ENCODE measurements around the gene VSTM2B.

Gene VSTM2B

DNA sequence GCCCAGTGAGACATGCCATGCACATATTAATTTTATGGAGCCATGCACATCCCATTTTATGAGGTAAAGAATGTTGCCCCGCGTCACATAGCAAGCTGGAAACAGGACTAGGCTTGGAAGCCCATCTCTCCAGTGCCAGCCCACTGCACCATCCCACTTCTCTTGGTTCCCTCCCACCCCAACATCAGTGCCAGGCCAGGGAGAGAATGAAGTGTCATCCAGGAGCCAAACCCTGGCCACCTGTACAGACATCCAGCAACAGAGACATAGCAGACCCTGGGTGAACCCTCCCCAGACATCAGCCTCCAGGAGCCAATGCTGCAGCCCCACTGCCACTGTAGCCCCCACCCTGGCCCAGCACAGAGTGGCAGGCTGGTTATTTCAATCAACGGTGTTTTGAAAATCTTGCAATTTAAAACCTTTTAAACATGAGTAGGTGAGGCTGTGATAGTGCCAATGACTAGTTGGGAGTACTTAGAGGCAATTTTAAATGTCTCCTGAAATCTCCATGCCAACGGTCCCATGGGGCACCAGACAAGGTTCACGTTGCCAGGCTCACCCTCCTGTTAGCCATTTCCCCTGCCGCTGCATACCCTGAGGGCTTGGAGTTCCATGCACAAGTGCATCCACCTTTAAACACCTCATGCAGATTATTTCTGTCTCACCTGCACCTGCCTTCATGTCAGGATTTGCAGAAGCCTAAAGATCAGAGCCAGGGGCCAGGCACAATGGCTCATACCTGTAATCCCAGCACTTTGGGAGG is 34.7 kb downstream of the VSTM2B start:
- Histone ChIP-seq H3K4me1 (no peaks in the 10 kb centered on the region), H3K9me3 (replicated peaks in 1 of 11) (peaks cover 24 to 49% (median 36%) of the 10 kb centered on the region in 11 experiments), H4K20me1 (no peaks in the 10 kb centered on the region; a peak in 3 of 22 replicates), H3K36me3 (no peaks in the 10 kb centered on the region), H3K4me3 (no peak overlapping the region), H3K27ac (no peak overlapping the region), H3K27me3 (no peaks in the 10 kb centered on the region; a peak in 1 of 22 replicates), H3K9ac (no peak overlapping the region), H3K4me2 (no peak overlapping the region)
- no peak for TF ChIP-seq Cebpa-rat (IDR thresholded peaks at IDR 0.05)

DNA sequence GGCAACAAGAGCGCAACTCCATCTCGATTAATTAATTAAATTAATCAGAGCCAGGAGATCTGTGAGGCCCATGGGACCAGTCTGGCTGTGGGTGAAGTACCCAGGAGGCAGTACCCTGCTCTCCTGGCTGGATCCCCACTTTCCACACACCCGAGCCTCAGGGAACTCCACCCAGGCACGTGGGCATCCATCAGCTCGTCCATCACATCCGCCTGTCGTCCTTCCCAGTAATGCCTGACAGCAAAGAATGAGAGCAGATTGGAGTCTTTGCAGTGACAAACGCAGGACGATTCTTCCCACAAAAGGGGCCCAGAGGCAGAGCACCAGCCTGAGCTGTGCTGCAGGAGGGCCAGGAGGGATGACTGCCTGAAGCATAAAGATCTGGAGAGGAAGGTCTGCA is 35.8 kb downstream of the VSTM2B start:
- H3K4me3 ChIP-seq, result no peak overlapping the region
- H4K20me1 ChIP-seq, result no peaks in the 10 kb centered on the region; a peak in 3 of 22 replicates
- no peak overlapping the region for H3K27ac ChIP-seq
- H3K27me3 ChIP-seq, result no peaks in the 10 kb centered on the region; a peak in 1 of 22 replicates
- H3K9me3 ChIP-seq (replicated peaks in 1 of 11), result peaks cover 24 to 38% (median 34%) of the 10 kb centered on the region in 11 experiments
- H3K36me3 ChIP-seq, result no peaks in the 10 kb centered on the region
- H3K4me1 ChIP-seq, result no peaks in the 10 kb centered on the region
- H3K9ac ChIP-seq, result no peak overlapping the region
- no peak overlapping the region for H3K4me2 ChIP-seq
- TF ChIP-seq Cebpa-rat (IDR thresholded peaks at IDR 0.05), result no peak

DNA sequence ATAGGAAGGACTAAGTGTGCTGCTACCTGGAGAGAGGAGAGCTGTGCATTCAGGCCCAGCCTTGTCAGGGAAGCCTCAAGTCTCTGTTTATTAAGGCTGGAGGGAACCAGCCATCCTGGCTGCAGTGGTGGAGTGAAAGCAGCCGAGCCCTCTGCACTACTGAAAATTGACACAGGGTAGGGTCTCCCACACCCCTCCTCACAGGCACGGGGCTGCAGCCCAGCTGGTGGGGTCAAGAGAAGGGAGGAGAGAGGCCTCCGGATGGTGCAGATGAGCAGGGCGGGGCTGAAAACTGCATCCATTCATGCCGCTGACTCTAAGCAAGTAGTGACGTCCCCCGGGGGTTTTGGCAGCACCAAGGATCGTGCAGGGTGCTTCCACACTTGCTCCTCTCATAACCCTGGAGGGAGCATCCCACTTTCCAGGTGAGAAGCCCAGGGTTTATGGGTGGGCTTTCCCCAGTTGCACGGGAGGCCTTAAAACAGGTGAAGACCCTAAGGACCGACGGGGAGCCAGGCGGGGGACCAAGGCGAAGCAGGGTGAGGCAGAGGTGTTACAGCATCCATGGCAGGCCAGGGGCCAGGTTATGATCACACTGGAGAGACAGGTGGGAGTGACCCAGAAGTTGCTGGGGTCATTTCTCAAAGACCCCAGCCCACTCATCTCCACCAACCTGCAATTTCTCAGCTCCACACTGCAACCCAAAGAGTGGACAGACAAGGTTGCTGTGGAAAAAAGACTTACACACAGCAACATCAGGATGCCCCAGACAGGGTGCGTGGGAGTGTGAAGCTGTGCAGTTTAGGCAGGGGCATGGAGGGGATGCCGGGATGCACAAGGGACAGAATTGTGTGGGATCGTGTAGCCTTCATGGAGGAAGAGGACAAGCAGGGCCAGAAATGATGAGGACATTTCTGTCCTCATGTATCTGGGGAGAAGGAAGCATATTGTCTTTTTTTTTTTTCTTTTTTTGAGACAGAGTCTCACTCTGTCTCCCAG is 36.8 kb downstream of the VSTM2B start:
- Histone ChIP-seq H3K36me3 (no peaks in the 10 kb centered on the region), H4K20me1 (no peaks in the 10 kb centered on the region; a peak in 3 of 22 replicates), H3K9ac (no peak overlapping the region), H3K4me1 (no peaks in the 10 kb centered on the region), H3K4me3 (no peak overlapping the region), H3K9me3 (replicated peaks in 1 of 11) (peaks cover 24 to 31% (median 27%) of the 10 kb centered on the region in 11 experiments), H3K27me3 (no peaks in the 10 kb centered on the region; a peak in 1 of 22 replicates), H3K4me2 (no peak overlapping the region), H3K27ac (no peak overlapping the region)
- no peak for TF ChIP-seq Cebpa-rat (IDR thresholded peaks at IDR 0.05)

DNA sequence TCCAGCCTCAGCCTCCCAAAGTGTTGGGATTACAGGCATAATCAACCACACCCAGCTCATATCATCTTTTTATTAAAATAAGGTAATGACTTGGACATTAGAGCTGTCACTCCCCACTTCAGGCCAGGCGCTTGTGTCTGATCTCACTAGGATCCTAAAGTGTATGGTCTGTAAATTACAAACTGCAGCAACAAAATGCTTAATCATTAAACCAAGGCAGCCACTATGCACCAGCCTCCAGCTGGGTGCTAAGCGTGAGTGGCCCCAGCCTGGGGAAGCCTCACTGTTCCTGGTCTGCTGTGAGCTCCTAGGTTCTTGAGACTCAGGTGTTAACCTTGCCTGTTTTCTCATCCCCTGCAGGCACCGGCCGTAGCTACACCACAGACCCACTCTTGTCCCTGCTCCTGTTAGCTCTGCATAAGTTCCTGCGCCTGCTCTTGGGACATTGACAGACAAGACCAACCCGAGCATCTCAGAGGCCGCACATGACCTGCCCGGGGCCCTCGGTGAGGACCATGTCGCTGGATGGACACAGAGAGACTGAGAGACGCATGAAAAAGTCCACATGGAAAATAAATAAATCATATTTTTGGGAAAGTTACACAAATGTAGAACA is 37.8 kb downstream of the VSTM2B start:
- no peak overlapping the region for H3K9ac ChIP-seq
- no peak for TF ChIP-seq Cebpa-rat (IDR thresholded peaks at IDR 0.05)
- no peak overlapping the region for H3K4me3 ChIP-seq
- no peaks in the 10 kb centered on the region for H3K4me1 ChIP-seq
- no peaks in the 10 kb centered on the region; a peak in 1 of 22 replicates for H3K27me3 ChIP-seq
- no peak overlapping the region for H3K4me2 ChIP-seq
- H3K36me3 ChIP-seq, result no peaks in the 10 kb centered on the region
- H4K20me1 ChIP-seq, result no peaks in the 10 kb centered on the region; a peak in 3 of 22 replicates
- H3K9me3 ChIP-seq (replicated peaks in 1 of 11), result peaks cover 15 to 21% (median 17%) of the 10 kb centered on the region in 11 experiments
- no peak overlapping the region for H3K27ac ChIP-seq

DNA sequence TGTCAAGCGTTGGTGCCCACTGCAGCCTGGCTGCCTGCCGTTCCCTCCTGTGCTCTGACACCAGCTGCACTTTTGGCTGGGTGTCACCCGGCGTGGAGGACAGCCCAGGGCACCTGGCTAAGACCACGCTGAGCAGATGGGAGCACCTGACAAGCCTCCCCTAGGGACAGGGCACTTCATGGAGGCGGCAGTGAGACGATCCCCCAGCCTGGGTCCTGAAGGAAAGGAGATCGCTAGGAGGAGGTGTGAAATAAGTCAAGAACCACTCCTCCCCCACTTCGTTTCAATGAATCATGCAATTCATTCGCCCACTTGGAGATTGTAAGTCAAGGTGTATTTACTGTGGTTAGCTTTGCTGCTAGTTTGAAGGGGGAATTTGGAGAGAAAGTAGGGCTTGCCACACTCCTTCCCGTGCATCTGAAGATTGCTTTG is 38.8 kb downstream of the VSTM2B start:
- H3K4me3 ChIP-seq, result no peak overlapping the region
- no peaks in the 10 kb centered on the region; a peak in 3 of 22 replicates for H4K20me1 ChIP-seq
- H3K9me3 ChIP-seq (replicated peaks in 1 of 11), result peaks cover 8 to 13% (median 9%) of the 10 kb centered on the region in 11 experiments
- H3K27me3 ChIP-seq, result no peaks in the 10 kb centered on the region; a peak in 1 of 22 replicates
- no peak overlapping the region for H3K4me2 ChIP-seq
- H3K4me1 ChIP-seq, result no peaks in the 10 kb centered on the region
- no peak overlapping the region for H3K27ac ChIP-seq
- TF ChIP-seq Cebpa-rat (IDR thresholded peaks at IDR 0.05), result no peak
- H3K36me3 ChIP-seq, result no peaks in the 10 kb centered on the region
- no peak overlapping the region for H3K9ac ChIP-seq

DNA sequence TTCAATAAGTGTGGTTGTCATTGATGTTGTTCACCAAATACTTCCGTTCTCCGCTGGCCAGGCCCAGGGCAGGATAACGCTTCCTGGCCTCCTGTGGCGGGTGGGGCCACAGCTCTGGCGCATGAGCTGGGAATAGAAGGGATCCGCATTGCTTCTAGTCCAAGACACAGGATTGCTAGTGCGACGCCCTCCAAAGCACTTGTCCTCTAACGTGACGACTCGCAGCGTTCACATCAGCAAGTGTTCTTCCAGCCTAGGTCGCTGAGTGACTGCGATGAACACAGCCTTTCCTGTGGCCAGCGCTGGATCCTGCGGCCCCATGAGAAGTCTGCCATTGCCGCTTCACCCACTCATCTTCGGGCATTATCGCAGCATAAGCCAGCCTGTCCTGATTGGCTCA is 39.4 kb downstream of the VSTM2B start:
- H3K27ac ChIP-seq, result no peak overlapping the region
- H3K9ac ChIP-seq, result no peak overlapping the region
- H4K20me1 ChIP-seq, result no peaks in the 10 kb centered on the region; a peak in 3 of 22 replicates
- peaks cover 2 to 7% (median 4%) of the 10 kb centered on the region in 11 experiments for H3K9me3 ChIP-seq (replicated peaks in 1 of 11)
- H3K27me3 ChIP-seq, result no peaks in the 10 kb centered on the region; a peak in 1 of 22 replicates
- H3K4me2 ChIP-seq, result no peak overlapping the region
- H3K4me3 ChIP-seq, result no peak overlapping the region
- H3K4me1 ChIP-seq, result no peaks in the 10 kb centered on the region
- no peak for TF ChIP-seq Cebpa-rat (IDR thresholded peaks at IDR 0.05)
- H3K36me3 ChIP-seq, result no peaks in the 10 kb centered on the region

DNA sequence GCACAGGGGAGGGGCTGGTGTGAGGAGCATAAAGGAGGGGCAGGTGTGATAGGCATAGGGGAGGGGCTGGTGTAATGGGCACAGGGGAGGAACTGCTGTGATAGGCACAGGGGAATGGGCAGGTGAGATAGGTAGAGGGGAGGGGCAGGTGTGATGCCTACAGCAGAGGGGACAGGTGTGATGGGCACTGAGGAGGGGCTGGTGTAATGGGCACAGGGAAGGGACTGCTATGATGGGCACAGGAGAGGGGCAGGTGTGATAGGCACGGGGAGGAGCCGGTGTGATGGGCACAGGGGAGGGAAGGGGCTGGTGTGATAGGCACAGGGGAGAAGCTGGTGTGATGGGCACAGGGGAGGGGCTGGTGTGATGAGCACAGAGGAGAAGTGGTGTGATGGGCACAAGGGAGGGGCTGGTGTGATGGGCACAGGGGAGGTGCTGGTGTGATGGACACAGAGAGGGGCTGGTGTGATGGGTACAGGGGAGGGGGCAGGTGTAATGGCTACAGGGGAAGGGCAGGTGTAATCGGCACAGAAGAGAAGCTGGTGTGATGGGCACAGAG is 40.8 kb downstream of the VSTM2B start:
- H3K27ac ChIP-seq, result no peak overlapping the region
- H3K4me2 ChIP-seq, result no peak overlapping the region
- H3K4me3 ChIP-seq, result no peak overlapping the region
- no peaks in the 10 kb centered on the region; a peak in 3 of 22 replicates for H4K20me1 ChIP-seq
- no peak overlapping the region for H3K9ac ChIP-seq
- H3K36me3 ChIP-seq, result no peaks in the 10 kb centered on the region
- H3K9me3 ChIP-seq (replicated peaks in 1 of 11), result no peaks in the 10 kb centered on the region
- TF ChIP-seq Cebpa-rat (IDR thresholded peaks at IDR 0.05), result no peak
- no peaks in the 10 kb centered on the region for H3K4me1 ChIP-seq
- H3K27me3 ChIP-seq, result no peaks in the 10 kb centered on the region; a peak in 1 of 22 replicates

DNA sequence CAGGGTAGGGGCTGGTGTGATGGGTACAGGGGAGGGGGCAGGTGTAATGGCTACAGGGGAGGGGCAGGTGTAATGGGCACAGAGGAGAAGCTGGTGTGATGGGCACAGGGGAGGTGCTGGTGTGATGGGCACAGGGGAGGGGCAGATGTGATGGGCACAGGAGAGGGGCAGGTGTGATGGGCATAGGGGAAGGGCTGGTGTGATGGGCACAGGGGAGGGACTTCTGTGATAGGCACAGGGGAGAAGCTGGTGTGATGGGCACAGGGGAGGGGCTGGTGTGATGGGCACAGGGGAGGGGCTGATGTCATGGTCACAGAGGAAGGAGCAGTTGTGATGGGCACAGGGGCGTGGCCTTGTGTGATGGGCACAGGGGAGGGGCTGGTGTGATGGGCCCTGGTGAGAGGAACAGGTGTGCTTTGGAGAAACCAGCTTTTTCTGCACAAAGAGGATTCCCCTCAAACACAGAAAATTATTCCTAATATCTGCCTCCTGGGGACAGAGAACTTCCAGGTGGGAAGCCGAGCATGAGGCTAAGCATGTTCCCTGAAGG is 41.6 kb downstream of the VSTM2B start:
- Histone ChIP-seq H3K4me3 (no peak overlapping the region), H3K4me2 (no peak overlapping the region), H3K36me3 (no peaks in the 10 kb centered on the region), H3K9me3 (replicated peaks in 1 of 11) (no peaks in the 10 kb centered on the region), H4K20me1 (no peaks in the 10 kb centered on the region; a peak in 3 of 22 replicates), H3K27ac (no peak overlapping the region), H3K9ac (no peak overlapping the region), H3K27me3 (no peaks in the 10 kb centered on the region; a peak in 1 of 22 replicates), H3K4me1 (no peaks in the 10 kb centered on the region)
- TF ChIP-seq Cebpa-rat (IDR thresholded peaks at IDR 0.05), result no peak
